Iris pigment epithelial cell (primary cell): ENCODE measurements around the gene PSMA2.
"Not testable (repeated sequence)": the region's sequence is repeated elsewhere in the genome, so short reads cannot be mapped to it uniquely, and the experiment has no call there.

Experiments used
- DNase-seq: peaks from one replicate; pipeline ENCODE4 v3.0.0-alpha.2; 2011; ENCODE audit warnings: low read depth

Gene PSMA2

GRCh38 chr7:42906181-42906580 lies 25.8 kb downstream of the PSMA2 start:
- no peak for DNase-seq

- no peak for DNase-seq
Measured at GRCh38 chr7:42902331-42902730, 29.6 kb downstream of the PSMA2 start.

- no peak for DNase-seq
Measured at GRCh38 chr7:42900842-42901241, 31.1 kb downstream of the PSMA2 start.

GRCh38 chr7:42893346-42894240 lies 38.4 kb downstream of the PSMA2 start:
- DNase-seq: no peak

GRCh38 chr7:42886893-42887505 lies 45.0 kb downstream of the PSMA2 start:
- no peak for DNase-seq

- peak; percentile 16 for DNase-seq
Measured at GRCh38 chr7:42886129-42886528, 45.8 kb downstream of the PSMA2 start.

GRCh38 chr7:42885183-42885582 lies 46.8 kb downstream of the PSMA2 start:
- not testable (repeated sequence) for DNase-seq

GRCh38 chr7:42883950-42884349 lies 48.0 kb downstream of the PSMA2 start:
- DNase-seq: peak; percentile 55

- no peak for DNase-seq
Measured at GRCh38 chr7:42880392-42880791, 51.6 kb downstream of the PSMA2 start.

- no peak for DNase-seq
Measured at GRCh38 chr7:42878303-42878702, 53.7 kb downstream of the PSMA2 start.

GRCh38 chr7:42877862-42878261 lies 54.1 kb downstream of the PSMA2 start:
- DNase-seq: no peak

GRCh38 chr7:42876182-42877068 lies 55.5 kb downstream of the PSMA2 start:
- DNase-seq: peak; percentile 58

- no peak for DNase-seq
Measured at GRCh38 chr7:42869131-42870020, 62.6 kb downstream of the PSMA2 start.

- DNase-seq: no peak
Measured at GRCh38 chr7:42868480-42868879, 63.5 kb downstream of the PSMA2 start.
